ENCODE results near the gene DPP4. TPM values are rescaled to one million over a fixed set of nuclear protein-coding genes. Genes with fewer than 3 reads are reported as not detected.

DPP4 gene
- total RNA-seq, 1 experiment from 2014 or later = 23.3 TPM

- BruUV-seq (replicated peaks) = no TSS peak
- H3K79me2 ChIP-seq (ENCODE audit: low read length) = no peaks in the 10 kb centered on the region
- H3K9ac ChIP-seq (ENCODE audit: low read length) = no peak overlapping the region
- H4K20me1 ChIP-seq (ENCODE audit: low read length) = no peaks in the 10 kb centered on the region
- ChIA-PET POLR2A (ENCODE audit: unreplicated experiment) (no interaction called here), CTCF (interaction anchor here (0.5 kb wide), 1 partner anchor 447 kb away, joined by 3 read pairs; no protein-coding TSS in a partner anchor)
- DNase-seq = no peak
- no peaks in the 10 kb centered on the region for H3K9me2 ChIP-seq (replicated peaks; ENCODE audit: low read length)
- H3K4me1 ChIP-seq (ENCODE audit: insufficient read depth, low read length) = peaks cover 12% of the 10 kb centered on the region; the same call in 1 of the 2 replicates
- H3K9me3 ChIP-seq (ENCODE audit: low read length) = no peaks in the 10 kb centered on the region
- H3K27me3 ChIP-seq (ENCODE audit: low read length) = no peaks in the 10 kb centered on the region
- no peaks in the 10 kb centered on the region for H3F3A ChIP-seq (ENCODE audit: low read length, unreplicated experiment)
- intact Hi-C loops (cut with micrococcal nuclease) = no loop called here
- H3K27ac ChIP-seq (ENCODE audit: low read length) = no peak overlapping the region
- H3K36me3 ChIP-seq (ENCODE audit: low read depth, low read length) = no peaks in the 10 kb centered on the region
- TF ChIP-seq EZH2 (IDR thresholded peaks at IDR 0.05; ENCODE audit: low read length, unreplicated experiment) (no peak), EZH2phosphoT487 (IDR thresholded peaks at IDR 0.05; ENCODE audit: borderline replicate concordance, low read length) (no peak), CTCF (conservative IDR thresholded peaks at IDR 0.05; ENCODE audit: low read depth, low read length) (no peak)
- H2AFZ ChIP-seq (ENCODE audit: low read length) = no peak overlapping the region
- no peak overlapping the region for H3K4me3 ChIP-seq (ENCODE audit: low read length)
- no peak overlapping the region for H3K4me2 ChIP-seq (ENCODE audit: low read length)
- no peak for ATAC-seq
These were observed 56.8 kb downstream of the DPP4 start for GRCh38 chr2:162017233-162017632.

DNA sequence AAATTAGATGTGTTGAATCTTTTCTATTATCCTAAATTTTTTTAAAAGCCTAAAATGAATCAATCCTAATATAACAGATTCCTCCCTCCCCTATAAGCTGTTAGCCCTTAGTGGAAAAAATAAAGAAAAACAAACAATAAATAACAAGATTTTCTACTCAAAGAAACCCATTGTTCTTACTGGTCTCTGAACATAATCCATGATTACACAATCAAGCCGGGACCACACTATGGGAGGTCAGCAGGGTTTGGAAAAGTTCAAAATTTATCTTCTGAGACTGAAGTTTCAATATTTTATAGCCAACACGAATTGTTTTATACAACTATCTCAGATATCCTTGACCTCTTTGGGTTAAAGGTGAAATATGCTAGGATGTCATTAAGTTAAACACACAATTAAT is 57.9 kb downstream of the DPP4 start:
- Histone ChIP-seq H3K4me3 (ENCODE audit: low read length) (no peak overlapping the region), H3K9ac (ENCODE audit: low read length) (no peak overlapping the region), H3K27ac (ENCODE audit: low read length) (no peak overlapping the region), H3K36me3 (ENCODE audit: low read depth, low read length) (no peaks in the 10 kb centered on the region), H3K9me2 (replicated peaks; ENCODE audit: low read length) (no peaks in the 10 kb centered on the region), H2AFZ (ENCODE audit: low read length) (no peak overlapping the region), H3K79me2 (ENCODE audit: low read length) (no peaks in the 10 kb centered on the region), H3F3A (ENCODE audit: low read length, unreplicated experiment) (no peaks in the 10 kb centered on the region), H3K9me3 (ENCODE audit: low read length) (no peaks in the 10 kb centered on the region), H4K20me1 (ENCODE audit: low read length) (no peaks in the 10 kb centered on the region), H3K4me1 (ENCODE audit: insufficient read depth, low read length) (peaks cover 12% of the 10 kb centered on the region; the same call in 1 of the 2 replicates), H3K27me3 (ENCODE audit: low read length) (no peaks in the 10 kb centered on the region), H3K4me2 (ENCODE audit: low read length) (no peak overlapping the region)
- intact Hi-C loops (cut with micrococcal nuclease) = no loop called here
- DNase-seq (no peak), ATAC-seq (no peak)
- no TSS peak for BruUV-seq (replicated peaks)
- CTCF ChIA-PET = no interaction called here
- TF ChIP-seq EZH2 (IDR thresholded peaks at IDR 0.05; ENCODE audit: low read length, unreplicated experiment) (no peak), CTCF (conservative IDR thresholded peaks at IDR 0.05; ENCODE audit: low read depth, low read length) (no peak), EZH2phosphoT487 (IDR thresholded peaks at IDR 0.05; ENCODE audit: borderline replicate concordance, low read length) (no peak)
- POLR2A ChIA-PET (ENCODE audit: unreplicated experiment) = no interaction called here

DNA sequence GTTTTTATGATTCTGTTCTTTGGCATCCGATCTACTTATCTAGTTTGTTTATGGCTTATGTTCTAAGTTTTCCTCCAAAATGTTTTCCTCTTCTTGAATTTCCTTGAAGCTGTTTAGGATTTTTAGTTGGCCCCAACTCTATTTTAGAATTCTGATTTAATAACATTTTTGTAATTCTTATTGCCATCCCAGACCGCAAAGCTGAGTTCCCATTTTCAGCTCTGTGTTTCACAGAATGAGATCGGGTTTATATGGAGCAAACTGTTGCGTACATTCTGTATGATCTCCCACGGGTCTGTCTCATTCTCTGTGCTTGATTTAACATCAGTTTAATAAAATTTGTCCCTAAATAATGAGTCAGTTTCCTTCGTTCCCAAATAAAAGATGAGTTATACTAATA is 59.3 kb downstream of the DPP4 start:
- ChIA-PET CTCF (no interaction called here), POLR2A (ENCODE audit: unreplicated experiment) (no interaction called here)
- Histone ChIP-seq H3K4me3 (ENCODE audit: low read length) (no peak overlapping the region), H3K27ac (ENCODE audit: low read length) (0 out of 2 replicates have a peak overlapping the region, but pooled peaks have one; percentile 24), H3K9me2 (replicated peaks; ENCODE audit: low read length) (no peaks in the 10 kb centered on the region), H3K79me2 (ENCODE audit: low read length) (no peaks in the 10 kb centered on the region), H3F3A (ENCODE audit: low read length, unreplicated experiment) (no peaks in the 10 kb centered on the region), H2AFZ (ENCODE audit: low read length) (no peak overlapping the region), H3K4me1 (ENCODE audit: insufficient read depth, low read length) (peaks cover 18% of the 10 kb centered on the region; the same call in 1 of the 2 replicates), H3K27me3 (ENCODE audit: low read length) (no peaks in the 10 kb centered on the region), H4K20me1 (ENCODE audit: low read length) (no peaks in the 10 kb centered on the region), H3K36me3 (ENCODE audit: low read depth, low read length) (no peaks in the 10 kb centered on the region), H3K9ac (ENCODE audit: low read length) (peak overlapping the region; percentile 26), H3K9me3 (ENCODE audit: low read length) (no peaks in the 10 kb centered on the region), H3K4me2 (ENCODE audit: low read length) (no peak overlapping the region)
- BruUV-seq (replicated peaks) = no TSS peak
- DNase-seq (no peak), ATAC-seq (peak; percentile 81)
- TF ChIP-seq EZH2phosphoT487 (IDR thresholded peaks at IDR 0.05; ENCODE audit: borderline replicate concordance, low read length) (no peak), CTCF (conservative IDR thresholded peaks at IDR 0.05; ENCODE audit: low read depth, low read length) (no peak), EZH2 (IDR thresholded peaks at IDR 0.05; ENCODE audit: low read length, unreplicated experiment) (no peak)
- intact Hi-C loops (cut with micrococcal nuclease) = no loop called here

Data from PC-3 (cell line).